Neural progenitor cell (in vitro differentiated cells): ENCODE data around the gene CRIM1. TPM values are rescaled to one million over a fixed set of nuclear protein-coding genes. Genes with fewer than 3 reads are reported as not detected.

Experiments
- DNase-seq: peaks from one replicate; pipeline ENCODE4 v3.0.0-alpha.2; 2016; ENCODE audit warnings: low spot score
- H2AFZ ChIP-seq: fragments of 200-600 bp; sonication (generic); replicated peaks from 2 replicates; pipeline ENCODE4 v1.6.1; 2016; ENCODE audit warnings: antibody characterized with exemption
- H3F3A ChIP-seq: fragments of 200-600 bp; sonication (generic); 2 replicates; pipeline ENCODE4 v1.6.1; 2016; ENCODE audit warnings: antibody characterized with exemption, low read depth
- H3K27ac ChIP-seq: fragments of 200-600 bp; sonication (generic); 2 replicates; pipeline ENCODE4 v1.5.1; 2016; ENCODE audit warnings: mild to moderate bottlenecking
- H3K27me3 ChIP-seq: fragments of 200-600 bp; sonication (generic); 2 replicates; pipeline ENCODE4 v1.6.1; 2016; ENCODE audit warnings: mild to moderate bottlenecking, moderate library complexity
- H3K36me3 ChIP-seq: fragments of 200-600 bp; sonication (generic); 2 replicates; pipeline ENCODE4 v1.5.1; 2016
- H3K4me1 ChIP-seq: fragments of 200-600 bp; sonication (generic); 2 replicates; pipeline ENCODE4 v1.6.1; 2016; ENCODE audit warnings: mixed run types
- H3K4me2 ChIP-seq: fragments of 200-600 bp; sonication (generic); 2 replicates; pipeline ENCODE4 v1.6.1; 2016
- H3K4me3 ChIP-seq: fragments of 200-600 bp; sonication (generic); 2 replicates; pipeline ENCODE4 v1.5.1; 2016
- H3K79me2 ChIP-seq: fragments of 200-600 bp; sonication (generic); 2 replicates; pipeline ENCODE4 v1.6.1; 2016; ENCODE audit warnings: low read depth
- H3K9ac ChIP-seq: fragments of 200-600 bp; sonication (generic); 2 replicates; pipeline ENCODE4 v1.6.1; 2016
- H3K9me3 ChIP-seq: fragments of 200-600 bp; sonication (generic); 2 replicates; pipeline ENCODE4 v1.5.1; 2016; ENCODE audit warnings: low read depth
- H4K20me1 ChIP-seq: fragments of 200-600 bp; sonication (generic); 2 replicates; pipeline ENCODE4 v1.6.1; 2016; ENCODE audit warnings: low read depth
- H3K27ac Mint-ChIP-seq: 3 replicates; pipeline ENCODE4 v1.8.0; 2021; ENCODE audit warnings: mixed read lengths
- H3K27me3 Mint-ChIP-seq: 2 replicates; pipeline ENCODE4 v1.8.0; 2022; ENCODE audit warnings: low read depth, mild to moderate bottlenecking, inconsistent platforms, moderate library complexity, mixed read lengths; ENCODE audit not compliant: insufficient read depth
- H3K36me3 Mint-ChIP-seq: 3 replicates; pipeline ENCODE4 v1.8.0; 2021; ENCODE audit warnings: mixed read lengths
- H3K4me1 Mint-ChIP-seq: 3 replicates; pipeline ENCODE4 v1.8.0; 2021; ENCODE audit warnings: mixed read lengths
- H3K4me3 Mint-ChIP-seq: 3 replicates; pipeline ENCODE4 v1.8.0; 2021; ENCODE audit warnings: mild to moderate bottlenecking, moderate library complexity, mixed read lengths
- H3K9me3 Mint-ChIP-seq: 3 replicates; pipeline ENCODE4 v1.8.0; 2020; ENCODE audit warnings: mixed read lengths
- EZH2 ChIP-seq: fragments of 200-600 bp; sonication (generic); IDR thresholded peaks from 2 replicates; pipeline ENCODE4 v1.6.1; 2017; ENCODE audit warnings: antibody characterized with exemption, mild to moderate bottlenecking, moderate library complexity
- EZH2phosphoT487 ChIP-seq: fragments of 200-600 bp; sonication (generic); IDR thresholded peaks from 2 replicates; pipeline ENCODE4 v1.6.1; 2017; ENCODE audit warnings: antibody characterized with exemption
- total RNA-seq: library from RNA; depleted of rRNA; stranded (reverse); fragments of >200 nt; gene quantifications from 2 replicates; pipeline ENCODE4 v1.2.3, GENCODE V29; 2015; ENCODE audit warnings: low replicate concordance
- TF ChIP-seq, protein P1 (sequence below): fragments of 200-600 bp; sonication (generic); IDR thresholded peaks from 2 replicates; pipeline ENCODE4 v1.5.1; 2017; ENCODE audit warnings: antibody characterized with exemption, mild to moderate bottlenecking

Gene CRIM1
- total RNA-seq, 1 donor from 2014 or later = 4.9 TPM

DNA sequence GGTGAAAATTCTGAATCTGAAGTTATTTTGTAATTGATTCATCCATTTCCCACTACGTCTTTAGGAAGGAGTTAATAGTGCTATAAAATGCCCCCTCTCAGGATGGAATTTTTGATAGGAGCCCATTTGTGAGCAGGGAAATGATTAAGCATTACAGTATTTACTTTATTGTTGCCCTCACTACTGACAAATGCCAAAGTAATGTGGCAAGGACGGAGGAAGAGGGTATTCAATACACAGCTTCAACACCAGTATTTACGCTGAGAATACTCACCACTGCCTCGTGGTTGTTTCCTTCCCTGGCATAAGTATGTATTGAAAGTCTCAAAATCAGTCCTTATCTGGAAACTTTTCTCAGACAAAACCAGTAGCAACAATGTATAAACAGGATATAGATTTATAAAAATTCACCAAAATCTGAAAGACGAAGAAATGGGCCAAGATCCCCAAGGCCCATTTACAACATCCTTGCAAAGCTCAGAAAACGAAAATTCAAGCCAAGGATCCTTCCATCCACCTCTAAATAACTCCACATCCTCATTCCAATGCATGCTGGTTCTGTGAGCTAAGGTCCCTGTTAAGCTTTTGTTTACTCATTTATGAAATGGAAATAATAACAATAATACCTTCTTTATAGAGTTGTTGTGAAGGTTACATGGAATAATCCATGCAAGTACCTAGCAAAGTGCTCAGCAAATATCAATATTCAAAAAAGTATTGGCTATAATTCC lies 213.1 kb downstream of the CRIM1 start:
- Mint-ChIP-seq H3K4me1 (peaks cover 18% of the 10 kb centered on the region), H3K9me3 (no peaks in the 10 kb centered on the region), H3K27me3 (no peaks in the 10 kb centered on the region), H3K27ac (no peak overlapping the region), H3K36me3 (peaks cover 36% of the 10 kb centered on the region), H3K4me3 (no peak overlapping the region)
- peaks cover 5% of the 10 kb centered on the region for H3K79me2 ChIP-seq
- peaks cover 3% of the 10 kb centered on the region for H4K20me1 ChIP-seq
- H3K27me3 ChIP-seq = no peaks in the 10 kb centered on the region
- no peak overlapping the region for H2AFZ ChIP-seq
- H3K27ac ChIP-seq = no peak overlapping the region
- no peak overlapping the region for H3K4me2 ChIP-seq
- H3K36me3 ChIP-seq = no peaks in the 10 kb centered on the region
- H3F3A ChIP-seq = no peaks in the 10 kb centered on the region
- DNase-seq = no peak
- no peak for TF ChIP-seq EZH2
- TF ChIP-seq EZH2phosphoT487 = no peak
- TF ChIP-seq, protein P1, sequence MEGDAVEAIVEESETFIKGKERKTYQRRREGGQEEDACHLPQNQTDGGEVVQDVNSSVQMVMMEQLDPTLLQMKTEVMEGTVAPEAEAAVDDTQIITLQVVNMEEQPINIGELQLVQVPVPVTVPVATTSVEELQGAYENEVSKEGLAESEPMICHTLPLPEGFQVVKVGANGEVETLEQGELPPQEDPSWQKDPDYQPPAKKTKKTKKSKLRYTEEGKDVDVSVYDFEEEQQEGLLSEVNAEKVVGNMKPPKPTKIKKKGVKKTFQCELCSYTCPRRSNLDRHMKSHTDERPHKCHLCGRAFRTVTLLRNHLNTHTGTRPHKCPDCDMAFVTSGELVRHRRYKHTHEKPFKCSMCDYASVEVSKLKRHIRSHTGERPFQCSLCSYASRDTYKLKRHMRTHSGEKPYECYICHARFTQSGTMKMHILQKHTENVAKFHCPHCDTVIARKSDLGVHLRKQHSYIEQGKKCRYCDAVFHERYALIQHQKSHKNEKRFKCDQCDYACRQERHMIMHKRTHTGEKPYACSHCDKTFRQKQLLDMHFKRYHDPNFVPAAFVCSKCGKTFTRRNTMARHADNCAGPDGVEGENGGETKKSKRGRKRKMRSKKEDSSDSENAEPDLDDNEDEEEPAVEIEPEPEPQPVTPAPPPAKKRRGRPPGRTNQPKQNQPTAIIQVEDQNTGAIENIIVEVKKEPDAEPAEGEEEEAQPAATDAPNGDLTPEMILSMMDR = no peak
- H3K4me1 ChIP-seq = no peaks in the 10 kb centered on the region
- no peaks in the 10 kb centered on the region for H3K9me3 ChIP-seq
- H3K9ac ChIP-seq = no peak overlapping the region
- H3K4me3 ChIP-seq = no peak overlapping the region

DNA sequence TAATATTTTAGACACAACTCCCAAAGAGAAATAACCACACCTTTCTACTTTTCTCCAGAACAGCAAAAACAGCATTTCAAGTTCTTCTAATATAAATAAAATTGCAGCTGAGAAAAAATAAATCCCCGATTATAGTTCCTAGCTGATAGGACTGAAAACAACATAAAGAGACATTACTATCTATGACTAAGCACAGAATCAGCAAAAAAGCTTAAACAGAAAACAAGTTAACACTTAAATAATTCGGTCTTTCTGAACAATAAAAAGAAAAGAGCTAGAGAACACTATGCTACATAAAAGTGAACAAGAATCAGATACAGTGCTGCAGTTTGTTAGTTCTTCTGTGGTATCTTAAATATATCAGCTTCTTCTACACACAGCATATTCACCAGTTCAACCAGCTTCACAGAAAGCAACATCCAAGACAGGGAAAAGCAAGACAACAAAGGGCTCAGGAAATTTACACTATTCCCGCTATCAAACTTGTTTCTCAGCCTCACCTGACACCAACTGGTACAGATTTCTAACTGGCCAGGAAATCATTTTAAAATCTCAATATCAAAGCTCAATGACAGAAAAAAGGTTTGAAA lies 213.8 kb downstream of the CRIM1 start:
- no peak overlapping the region for H3K4me2 ChIP-seq

DNA sequence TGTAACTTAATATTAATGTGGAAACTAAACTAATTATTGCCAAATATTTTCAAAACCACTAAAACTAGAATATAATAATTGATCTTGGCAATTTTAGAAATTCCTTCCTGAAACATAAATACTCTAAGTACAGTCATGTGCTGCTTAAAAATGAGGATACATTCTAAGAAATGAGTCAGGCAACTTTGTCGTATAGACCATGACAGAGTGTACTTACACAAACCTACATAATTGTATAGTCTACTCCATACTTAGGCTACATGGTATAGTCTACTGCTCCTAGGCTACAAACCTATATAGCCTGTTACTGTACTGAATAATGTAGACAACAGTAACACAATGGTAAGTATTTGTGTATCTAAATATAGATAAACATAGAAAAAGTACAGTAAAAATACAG lies 214.8 kb downstream of the CRIM1 start:
- no peaks in the 10 kb centered on the region for H3F3A ChIP-seq
- no peak for DNase-seq
- peaks cover 5% of the 10 kb centered on the region for H3K79me2 ChIP-seq
- no peak overlapping the region for H3K9ac ChIP-seq
- Mint-ChIP-seq H3K4me3 (no peak overlapping the region), H3K27ac (no peak overlapping the region), H3K9me3 (no peaks in the 10 kb centered on the region), H3K4me1 (peaks cover 15% of the 10 kb centered on the region), H3K27me3 (no peaks in the 10 kb centered on the region), H3K36me3 (peaks cover 42% of the 10 kb centered on the region)
- no peak overlapping the region for H3K27ac ChIP-seq
- TF ChIP-seq, protein P1 = no peak
- TF ChIP-seq EZH2 (no peak), EZH2phosphoT487 (no peak)
- H3K4me1 ChIP-seq = no peaks in the 10 kb centered on the region
- no peaks in the 10 kb centered on the region for H3K36me3 ChIP-seq
- no peaks in the 10 kb centered on the region for H3K9me3 ChIP-seq
- H2AFZ ChIP-seq = no peak overlapping the region
- H4K20me1 ChIP-seq = no peaks in the 10 kb centered on the region
- no peaks in the 10 kb centered on the region for H3K27me3 ChIP-seq
- no peak overlapping the region for H3K4me3 ChIP-seq
- no peak overlapping the region for H3K4me2 ChIP-seq

More for the DNA sequence above, 213.8 kb downstream of the CRIM1 start:
- Histone ChIP-seq H3K36me3 (no peaks in the 10 kb centered on the region), H3K79me2 (peaks cover 5% of the 10 kb centered on the region), H3K27me3 (no peaks in the 10 kb centered on the region), H2AFZ (no peak overlapping the region), H4K20me1 (no peaks in the 10 kb centered on the region), H3K9me3 (no peaks in the 10 kb centered on the region), H3K4me1 (no peaks in the 10 kb centered on the region), H3K9ac (no peak overlapping the region), H3F3A (no peaks in the 10 kb centered on the region), H3K27ac (no peak overlapping the region), H3K4me3 (no peak overlapping the region)
- Mint-ChIP-seq H3K27ac (no peak overlapping the region), H3K36me3 (peaks cover 38% of the 10 kb centered on the region), H3K4me3 (no peak overlapping the region), H3K9me3 (no peaks in the 10 kb centered on the region), H3K4me1 (peaks cover 18% of the 10 kb centered on the region), H3K27me3 (no peaks in the 10 kb centered on the region)
- TF ChIP-seq EZH2phosphoT487 (no peak), EZH2 (no peak)
- TF ChIP-seq, protein P1 = no peak
- DNase-seq = no peak
